ENCODE data around the gene ZNF442.
"Not testable (repeated sequence)": the region's sequence is repeated elsewhere in the genome, so short reads cannot be mapped to it uniquely, and the experiment has no call there.

The ZNF442 gene

DNA sequence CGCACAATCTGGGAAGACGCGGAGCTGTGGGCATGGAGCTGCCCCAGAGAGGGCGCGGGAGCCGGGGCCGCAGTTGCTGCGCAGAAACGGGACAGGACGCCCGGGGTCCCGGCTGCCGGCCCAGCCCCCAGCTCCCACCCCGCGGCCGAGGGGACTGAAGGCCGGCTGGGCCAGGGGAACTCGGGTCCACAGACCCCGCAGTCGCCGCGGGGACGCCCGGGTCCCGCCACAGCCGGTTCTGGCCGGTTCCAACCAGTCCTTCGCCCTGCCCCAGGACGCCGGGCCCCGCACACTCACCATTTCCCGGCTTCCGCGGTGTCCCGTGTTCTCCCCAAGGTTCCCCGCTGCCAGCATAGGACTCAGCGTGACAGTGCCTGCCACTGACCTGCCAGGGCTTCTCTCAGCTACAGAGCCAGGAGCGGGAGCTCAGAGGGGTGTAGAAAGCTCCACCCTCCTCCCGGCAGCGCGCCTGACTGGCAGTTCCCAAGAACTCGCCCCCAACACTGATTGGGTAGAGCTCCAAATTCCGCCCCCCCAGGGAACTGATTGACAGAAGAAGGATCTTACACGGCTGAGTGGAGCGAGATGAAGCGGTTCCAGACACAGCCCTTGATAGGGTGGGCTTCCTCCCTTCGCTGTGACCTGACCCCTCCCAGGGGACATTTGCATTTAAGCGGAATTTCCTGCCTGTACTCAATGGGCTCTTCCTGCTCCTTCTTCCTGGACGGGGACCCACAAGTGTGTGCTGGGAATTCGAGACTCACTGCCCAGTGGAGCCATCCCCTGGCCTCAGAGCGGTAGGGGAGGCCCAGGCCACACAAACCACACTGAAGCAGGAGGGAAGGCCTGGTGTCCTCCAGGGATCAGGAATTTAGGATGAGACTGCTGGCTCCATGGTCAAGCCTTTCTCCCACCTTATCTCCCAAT, at the start of gene ZNF442:
Gene ZNF442 (minus strand): TSS at position 448 of the 927 bp plus-strand sequence. CDS start 2,052 bp downstream, outside the sequence.
- DNase-seq, result peak; percentile 74

DNA sequence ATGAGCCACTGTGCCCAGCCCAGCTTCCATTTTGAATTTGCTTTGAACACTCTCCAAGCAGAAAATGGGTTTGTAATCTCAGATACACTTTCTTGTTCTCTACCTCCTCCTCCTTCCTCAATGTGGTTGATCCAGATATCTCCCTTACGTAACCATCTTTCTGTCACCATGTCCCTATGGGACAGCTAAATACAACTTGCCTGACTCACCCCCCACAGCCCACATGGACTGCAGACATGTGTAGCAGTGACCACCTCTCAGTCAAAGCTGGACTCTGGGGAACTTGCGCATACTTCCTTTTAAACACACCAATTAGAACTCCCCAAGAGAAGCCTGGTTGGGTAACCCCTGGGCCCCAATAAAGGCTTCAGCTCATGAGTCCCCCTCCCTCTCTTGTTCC, 46.4 kb upstream of the ZNF442 start:
- no peak for DNase-seq

DNA sequence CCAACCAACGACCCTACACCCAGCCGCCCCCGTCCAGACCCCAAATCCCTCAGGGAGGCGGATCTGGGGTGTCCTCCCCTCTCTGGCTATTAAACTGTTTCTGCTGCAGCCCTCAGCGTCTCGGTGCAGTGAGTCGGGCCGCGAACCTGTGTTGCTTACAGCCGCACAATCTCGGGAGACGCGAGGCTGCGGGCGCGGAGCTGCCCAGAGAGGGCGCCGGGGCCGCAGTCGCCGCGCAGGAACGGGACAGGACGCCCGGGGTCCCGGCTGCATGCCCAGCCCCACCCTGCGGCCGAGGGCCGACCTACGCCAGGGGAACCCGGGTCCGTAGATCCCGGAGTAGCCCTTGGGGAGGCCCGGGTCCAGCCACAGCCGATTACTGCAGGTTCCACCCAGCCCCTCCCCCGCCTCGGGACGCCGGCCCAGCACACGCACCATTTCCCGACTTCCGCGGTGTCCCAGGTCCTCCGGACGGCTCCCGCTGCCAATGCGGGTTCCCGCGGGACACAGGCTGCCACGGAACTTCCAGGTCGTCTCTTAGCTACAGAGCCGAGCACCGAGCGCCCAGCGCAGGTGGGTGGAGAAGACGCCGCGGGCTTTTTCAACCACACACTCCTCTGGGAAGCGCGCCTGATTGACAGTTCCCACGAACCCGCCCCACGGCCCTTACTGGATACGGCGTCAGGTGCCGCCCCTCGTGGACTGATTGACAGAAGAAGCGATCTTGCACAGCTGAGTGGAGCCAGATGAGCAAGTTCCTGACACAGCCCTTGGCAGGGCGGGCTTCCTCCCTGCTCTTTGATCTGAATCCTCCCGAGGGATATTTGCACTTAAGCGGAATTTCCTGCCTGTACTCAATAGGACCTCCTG, 35.4 kb upstream of the ZNF442 start, which contains the start of gene ZNF799:
Gene ZNF799 (minus strand): TSS at position 639 of the 870 bp plus-strand sequence. CDS start 201 bp downstream, at position 438.
- DNase-seq, result peak; percentile 83

DNA sequence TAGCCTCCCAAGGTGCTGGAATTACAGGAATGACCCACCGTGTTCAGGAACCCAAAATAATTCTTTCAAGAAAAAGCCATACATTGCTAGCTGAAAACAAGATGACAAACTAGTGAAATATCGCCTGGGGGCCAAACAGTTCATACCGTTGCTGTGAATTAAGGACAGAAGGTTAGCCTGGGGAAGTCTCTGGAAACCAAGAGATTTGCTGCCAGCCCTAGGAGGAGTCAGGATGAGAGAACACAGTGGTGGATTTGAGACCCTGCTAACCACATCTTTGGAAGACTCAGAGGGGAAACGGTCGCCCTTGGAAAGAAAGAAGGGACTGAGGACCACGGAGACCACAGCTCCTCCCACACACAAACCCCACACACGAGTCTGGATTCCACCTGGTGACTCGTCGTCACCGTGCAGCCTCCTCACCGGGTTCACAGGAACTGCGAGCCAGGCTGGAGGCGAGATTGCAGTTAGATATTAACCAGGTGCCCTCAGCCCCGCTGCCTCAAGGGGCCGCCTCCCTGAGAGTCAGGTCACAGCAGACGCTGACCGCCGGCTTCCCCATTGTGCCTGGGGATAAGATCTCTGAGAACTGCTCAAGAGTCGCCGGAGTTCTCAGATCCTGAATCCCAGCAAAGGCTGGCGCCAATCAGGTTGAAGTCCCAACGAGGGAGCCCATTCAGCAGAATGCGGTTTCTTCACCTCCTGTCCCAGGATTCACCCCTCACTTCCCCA, 34.6 kb upstream of the ZNF442 start:
- DNase-seq, result not testable (repeated sequence)

DNA sequence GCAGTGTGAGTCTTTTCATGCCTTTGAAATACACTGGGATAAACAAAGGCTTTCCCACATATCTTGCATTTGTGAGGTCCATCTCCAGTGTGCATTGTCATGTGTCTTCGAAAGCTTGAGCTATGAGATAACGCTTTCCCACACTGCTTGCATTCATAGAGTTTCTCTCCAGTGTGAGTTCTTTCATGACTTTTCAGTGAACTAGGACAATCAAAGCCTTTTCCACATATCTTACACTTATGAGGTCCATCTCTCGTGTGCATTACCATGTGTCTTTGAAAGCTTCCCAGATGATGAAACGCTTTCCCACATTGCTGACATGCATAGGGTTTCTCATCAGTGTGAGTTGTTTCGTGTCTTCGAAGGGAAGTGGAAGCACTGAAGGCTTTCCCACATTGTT, 25.7 kb upstream of the ZNF442 start:
- DNase-seq, result not testable (repeated sequence)

DNA sequence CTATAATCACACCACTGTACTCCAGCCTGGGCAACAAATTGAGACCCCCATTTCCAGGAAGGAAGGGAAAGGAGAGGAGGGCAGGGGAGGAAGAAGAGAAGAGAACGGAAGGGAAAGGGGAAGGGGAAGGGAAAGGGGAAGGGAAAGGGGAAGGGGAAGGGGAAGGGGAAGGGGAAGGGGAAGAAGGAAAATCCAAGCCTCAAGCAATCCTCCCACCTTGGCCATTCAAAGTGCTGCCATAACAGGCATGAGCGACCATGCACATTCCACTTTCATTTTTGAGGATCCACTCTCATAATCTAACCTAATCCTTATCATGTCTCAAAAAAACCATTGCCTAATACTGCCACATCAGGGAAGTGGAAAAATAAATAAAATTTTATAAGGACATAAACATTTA, 20.9 kb upstream of the ZNF442 start:
- not testable (repeated sequence) for DNase-seq

DNA sequence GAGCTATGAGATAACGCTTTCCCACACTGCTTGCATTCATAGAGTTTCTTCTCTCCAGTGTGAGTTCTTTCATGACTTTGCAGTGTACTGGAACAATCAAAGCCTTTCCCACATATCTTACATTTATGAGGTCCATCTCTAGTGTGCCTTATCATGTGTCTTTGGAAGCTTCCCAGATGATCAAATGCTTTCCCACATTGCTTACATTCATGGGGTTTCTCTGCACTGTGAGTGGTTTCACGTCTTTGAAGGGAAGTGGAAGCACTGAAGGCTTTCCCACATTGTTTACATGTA, 14.9 kb upstream of the ZNF442 start:
- no peak for DNase-seq

DNA sequence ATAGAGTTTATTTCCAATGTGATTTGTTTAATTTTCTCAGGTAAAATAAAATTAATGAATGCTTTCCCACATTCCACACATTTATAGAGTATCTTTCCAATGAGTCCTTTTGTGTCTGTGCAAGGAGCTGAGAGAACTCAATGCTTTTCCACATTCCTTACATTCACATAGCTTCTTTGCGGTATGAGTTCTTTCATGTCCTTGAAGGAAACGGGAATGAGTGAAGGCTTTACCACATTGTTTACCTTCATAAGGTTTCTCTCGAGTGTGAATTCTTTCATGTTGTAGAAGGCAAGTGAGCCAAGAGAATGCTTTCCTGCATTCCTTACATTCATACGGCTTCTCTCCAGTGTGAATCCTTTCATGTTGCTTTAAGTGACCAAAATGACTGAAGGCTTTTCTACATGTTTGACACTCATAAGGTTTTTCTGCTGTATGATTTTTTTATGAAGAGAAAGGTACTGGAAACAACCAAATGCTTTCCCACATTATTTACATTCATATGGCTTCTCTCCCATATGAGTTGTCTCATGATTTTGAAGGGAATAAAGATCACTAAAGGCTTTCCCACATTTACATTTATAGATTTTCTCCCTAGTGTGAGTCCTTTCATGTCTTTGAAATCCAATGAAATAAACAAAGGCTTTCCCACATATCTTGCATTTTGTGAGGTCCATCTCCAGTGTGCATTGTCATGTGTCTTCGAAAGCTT, 14.4 kb upstream of the ZNF442 start:
- DNase-seq, result no peak

DNA sequence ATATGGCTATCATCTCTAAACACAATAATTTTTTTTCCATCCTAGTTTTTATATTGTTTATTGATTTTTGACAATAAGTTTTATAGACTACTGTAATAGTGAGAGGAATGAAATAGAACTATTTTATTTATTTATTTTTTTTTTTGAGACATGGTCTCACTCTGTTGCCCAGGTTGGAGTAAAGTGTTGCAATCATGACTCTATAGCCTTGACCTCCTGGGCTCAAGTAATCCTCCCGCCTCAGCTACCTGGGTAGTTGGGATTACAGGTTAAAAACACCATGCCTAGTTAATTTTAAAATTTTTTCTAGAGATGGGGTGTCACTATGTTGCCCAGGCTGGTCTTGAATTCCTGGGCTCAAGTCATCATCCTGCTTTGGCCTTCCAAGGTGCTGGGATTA, 8.5 kb upstream of the ZNF442 start:
- DNase-seq, result no peak

DNA sequence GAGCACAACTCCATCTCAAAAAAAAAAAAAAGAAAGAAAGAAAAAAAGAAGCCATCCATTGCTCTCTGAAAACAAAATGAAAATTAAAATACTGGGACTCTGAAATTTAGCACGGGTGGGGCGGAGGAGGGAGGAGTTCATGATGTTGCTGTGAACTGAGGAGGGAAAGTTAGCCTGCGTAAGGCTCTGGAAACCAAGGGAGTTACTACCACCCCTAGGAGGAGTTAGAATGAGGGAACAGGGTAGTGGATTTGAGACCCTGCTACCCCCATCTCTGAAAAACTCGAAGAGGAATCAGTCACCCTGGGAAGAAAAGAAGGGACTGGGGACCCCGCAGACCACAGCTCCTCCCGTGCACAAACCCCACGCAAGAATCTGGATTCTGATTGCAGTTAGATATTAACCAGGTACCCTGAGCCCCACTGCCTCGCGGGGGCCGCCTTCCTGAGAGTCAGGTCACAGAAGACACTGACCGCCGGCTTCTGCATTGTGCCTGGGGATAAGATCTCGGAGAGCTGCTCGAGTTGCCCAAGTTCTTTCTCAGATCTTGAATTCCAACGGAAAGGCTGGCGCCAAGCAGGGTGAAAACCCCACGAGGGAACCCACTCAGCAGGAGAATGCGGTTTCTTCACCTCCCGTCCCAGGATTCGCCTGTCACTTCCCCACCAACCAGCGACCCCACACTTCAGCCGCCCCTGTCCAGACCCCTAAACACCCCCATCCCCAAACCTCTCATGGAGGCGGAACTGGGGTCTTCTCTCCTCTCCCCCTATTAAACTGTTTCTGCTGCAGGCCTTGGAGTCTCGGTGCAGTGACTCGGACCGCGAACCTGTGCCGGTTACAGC, 870 bp downstream of the ZNF442 start:
- DNase-seq, result no peak

DNA sequence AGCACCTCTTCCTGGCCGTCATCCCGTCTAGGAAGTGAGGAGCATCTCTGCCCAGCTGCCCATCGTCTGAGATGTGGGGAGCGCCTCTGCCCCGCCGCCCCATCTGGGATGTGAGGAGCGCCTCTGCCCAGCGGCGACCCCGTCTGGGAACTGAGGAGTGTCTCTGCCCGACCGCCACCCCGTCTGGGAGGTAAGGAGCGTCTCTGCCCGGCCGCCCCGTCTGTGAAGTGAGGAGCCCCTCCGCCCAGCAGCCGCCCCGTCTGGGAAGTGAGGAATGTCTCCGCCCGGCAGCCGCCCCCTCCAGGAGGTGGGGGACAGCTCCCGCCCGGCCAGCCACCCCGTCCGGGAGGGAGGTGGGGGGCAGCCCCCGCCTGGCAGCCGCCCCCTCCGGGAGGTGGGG, 3.2 kb downstream of the ZNF442 start:
- DNase-seq, result not testable (repeated sequence)

DNA sequence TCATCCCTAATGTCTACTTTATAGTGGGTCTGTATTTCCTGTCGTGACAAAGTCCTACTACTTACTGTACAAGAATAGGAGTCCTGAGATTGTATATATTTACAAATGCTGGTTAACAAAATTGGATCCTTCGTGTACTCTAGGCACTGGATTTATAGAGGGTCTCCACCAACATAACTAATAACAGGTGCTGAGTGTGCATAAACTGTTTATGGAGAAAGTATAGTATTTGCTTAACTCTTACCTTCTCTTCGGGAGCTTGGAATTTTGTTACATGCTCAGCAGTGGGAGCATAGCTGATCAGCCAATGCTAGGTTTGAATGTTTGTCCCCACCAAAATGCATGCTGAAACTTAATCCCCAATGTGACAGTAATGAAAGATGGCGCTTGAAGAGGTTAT, 12.1 kb downstream of the ZNF442 start:
- DNase-seq, result no peak

DNA sequence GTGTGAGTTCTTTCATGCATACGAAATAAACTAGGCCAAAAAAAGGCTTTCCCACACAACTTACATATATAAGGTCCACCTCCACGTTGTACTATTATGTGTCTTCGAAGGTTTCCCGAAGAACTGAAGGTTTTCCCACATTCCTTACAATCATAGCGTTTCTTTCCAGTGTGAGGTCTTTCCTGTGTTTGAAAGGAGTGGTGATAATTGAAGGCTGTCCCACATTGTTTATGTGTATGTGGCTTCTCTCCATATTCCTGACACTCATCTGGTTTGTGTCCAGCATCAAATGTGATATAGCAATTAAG, 14.6 kb downstream of the ZNF442 start:
- no peak for DNase-seq

DNA sequence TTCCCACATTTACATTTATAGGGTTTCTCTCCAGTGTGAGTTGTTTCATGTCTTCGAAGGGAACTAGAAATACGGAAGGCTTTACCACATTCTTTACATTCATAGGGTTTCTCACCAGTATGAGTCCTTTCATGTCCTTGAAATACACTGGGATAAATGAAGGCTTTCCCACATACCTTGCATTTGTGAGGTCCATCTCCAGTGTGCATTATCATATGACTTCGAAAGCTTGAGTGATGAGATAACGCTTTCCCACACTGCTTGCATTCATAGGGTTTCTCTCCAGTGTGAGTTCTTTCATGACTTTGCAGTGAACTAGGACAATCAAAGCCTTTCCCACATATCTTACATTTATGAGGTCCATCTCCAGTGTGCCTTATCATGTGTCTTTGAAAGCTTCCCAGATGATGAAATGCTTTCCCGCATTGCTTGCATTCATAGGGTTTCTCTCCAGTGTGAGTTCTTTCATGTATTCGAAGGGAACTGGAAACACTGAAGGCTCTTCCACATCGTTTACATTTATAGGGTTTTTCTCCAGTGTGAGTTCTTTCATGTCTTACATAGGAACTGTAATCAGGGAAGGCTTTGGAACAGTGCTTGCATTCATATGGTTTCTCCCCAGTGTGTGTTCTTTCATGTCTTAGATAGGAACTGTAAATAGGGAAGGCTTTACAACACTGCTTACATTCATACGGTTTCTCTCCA, 15.1 kb downstream of the ZNF442 start:
- DNase-seq, result no peak

DNA sequence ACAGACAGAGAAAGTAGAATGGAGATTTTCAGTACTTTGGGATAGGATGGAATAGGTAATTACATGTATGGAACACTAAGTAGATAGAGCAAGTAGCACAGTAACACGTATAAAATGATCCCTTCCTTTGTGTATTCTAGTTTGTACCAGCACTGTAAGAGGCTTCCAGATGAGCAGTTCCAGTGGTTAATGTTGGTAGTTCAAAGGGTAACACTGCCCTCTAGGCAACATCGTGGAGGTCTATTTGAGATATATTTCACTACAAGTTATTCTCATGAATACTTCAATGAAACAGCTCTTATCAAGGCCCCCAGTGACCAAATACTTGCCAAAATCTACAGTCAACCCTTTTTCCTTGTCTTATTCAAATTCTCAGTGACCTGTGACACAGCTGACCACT, 18.6 kb downstream of the ZNF442 start:
- no peak for DNase-seq

DNA sequence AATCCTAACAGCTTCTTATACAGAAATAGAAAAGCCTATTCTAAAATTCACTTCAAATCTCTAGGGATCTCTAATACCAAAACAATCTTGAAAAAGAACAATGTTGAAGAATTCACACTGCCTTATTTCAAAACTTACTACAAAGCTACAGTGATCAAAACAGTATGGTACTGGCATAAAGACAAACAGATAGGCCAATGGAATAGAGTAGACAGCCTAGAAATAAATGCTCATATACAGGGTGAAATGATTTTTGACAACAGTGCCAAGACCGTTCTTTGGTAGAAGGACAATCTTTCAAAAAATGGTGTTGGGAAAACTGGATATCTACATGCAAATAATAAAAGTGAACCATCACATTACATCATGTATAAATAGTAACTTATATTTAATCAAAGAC, 20.3 kb downstream of the ZNF442 start:
- no peak for DNase-seq

DNA sequence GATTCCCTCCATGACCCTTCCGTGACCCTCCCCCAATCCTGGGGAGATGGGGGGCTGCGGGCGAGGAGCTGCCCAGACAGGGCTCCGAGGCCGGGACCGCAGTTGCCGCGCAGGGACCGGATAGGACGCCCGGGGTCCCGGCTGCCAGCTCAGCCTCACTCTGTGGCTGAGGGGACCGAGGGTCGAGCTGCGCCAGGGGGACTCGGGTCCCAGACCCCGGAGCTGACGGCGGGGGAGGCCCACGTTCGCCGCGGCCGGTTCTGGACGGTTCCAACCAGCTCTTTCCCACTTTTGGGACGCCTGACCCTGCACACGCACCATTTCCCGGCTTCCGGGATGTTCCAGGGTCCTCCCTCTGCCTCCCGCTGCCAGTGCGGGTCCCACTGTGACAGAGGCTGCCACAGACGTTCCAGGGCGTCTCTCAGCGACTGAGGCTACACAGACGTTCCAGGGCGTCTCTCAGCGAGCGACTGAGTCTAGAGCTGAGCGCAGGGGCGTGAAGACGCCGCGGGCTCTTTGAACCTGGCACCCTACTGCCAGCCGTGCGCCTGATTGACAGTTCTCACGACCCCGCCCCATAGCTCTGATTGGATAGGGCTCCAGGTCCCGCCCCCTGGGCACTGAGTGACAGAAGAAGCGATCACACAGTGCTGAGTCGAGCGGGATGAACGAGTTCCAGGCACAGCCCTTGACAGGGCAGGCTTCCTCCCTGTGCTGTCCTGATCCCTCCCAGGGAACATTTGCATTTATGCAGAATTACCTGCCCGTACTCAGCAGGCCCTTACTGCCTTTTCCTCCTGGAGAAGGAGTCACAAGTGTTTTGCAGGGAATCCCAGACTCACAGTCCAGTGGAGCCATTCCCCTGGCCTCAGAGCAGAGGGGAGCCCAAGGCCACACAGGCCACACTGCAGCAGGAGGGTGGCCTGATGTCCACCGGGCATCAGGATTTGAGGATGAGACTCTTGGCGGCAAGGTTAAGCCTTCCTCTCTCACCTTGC, 32.0 kb downstream of the ZNF442 start, which contains the start of gene ZNF563:
Gene ZNF563 (minus strand): TSS at position 472 of the 998 bp plus-strand sequence. CDS start 151 bp downstream, at position 321.
- DNase-seq, result peak; percentile 98

DNA sequence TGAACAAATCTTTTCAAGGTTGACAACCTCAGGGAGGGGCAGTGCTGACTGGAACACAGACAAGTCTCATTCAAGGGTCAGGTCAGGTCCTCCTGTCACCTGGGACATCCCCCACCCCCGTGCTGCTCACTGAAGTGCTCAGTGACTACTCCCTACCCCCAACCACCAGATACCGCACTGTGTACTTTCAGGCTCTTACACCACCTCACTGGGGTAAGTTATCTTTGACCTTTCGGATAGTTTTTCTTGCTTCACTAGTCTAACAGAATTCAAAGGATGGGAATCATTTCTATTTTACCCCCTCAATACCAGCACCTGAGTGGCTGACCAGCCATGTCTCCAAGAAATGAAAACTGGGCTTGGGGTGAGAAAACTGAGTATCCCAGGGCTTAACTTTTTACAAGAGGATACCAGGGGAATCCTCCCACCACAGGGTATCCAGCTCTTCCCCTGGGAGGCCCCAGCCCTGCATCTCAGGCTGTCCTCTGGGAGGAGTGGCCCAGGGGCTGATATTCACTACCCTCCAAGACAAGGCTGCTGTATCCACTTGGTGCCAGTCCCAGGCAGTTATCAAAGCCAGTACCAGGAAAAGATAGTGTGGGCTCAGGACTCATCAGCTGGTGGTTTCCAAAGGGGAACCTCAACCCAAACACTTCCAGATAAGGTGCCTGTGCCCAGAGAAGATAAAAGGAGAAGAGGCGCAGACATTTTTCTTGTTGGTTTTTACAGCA, 34.1 kb downstream of the ZNF442 start:
- peak; percentile 78 for DNase-seq

DNA sequence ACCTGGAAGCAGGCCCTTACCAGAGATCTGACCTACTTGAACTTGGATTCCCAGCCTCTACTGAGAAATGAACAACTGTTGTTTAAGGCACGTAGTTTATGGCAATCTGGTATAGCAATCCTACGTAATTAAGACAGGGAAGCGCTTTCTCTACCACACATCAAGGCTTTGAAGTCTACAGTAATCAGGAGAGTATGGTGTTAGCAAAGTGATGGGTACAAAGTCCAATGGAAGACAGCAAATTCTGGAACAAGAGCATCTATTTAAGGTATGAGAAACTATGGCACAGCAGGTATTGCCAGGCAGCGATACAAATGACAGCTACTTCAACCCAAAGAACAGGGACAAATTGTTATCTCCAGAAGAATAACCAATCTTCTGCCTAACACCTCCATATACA, 35.1 kb downstream of the ZNF442 start:
- no peak for DNase-seq

Measured in activated CD4-positive, CD25-positive, alpha-beta regulatory T cell treated with anti-CD3 and anti-CD28 coated beads, Interleukin-2, amount 50 U/mL, for 72 hours (primary cell).